Endothelial cell of umbilical vein (primary cell): Measurements from ENCODE around the gene LBR. TPM values are rescaled to one million over a fixed set of nuclear protein-coding genes. Genes with fewer than 3 reads are reported as not detected.

Experiments used
- BruUV-seq: library from RNA; stranded (reverse); fragments of 400-500 nt; replicated peaks from 2 replicates; lab custom pipeline; 2021; lab: Mats Ljungman, UMichigan
- CTCF ChIA-PET: fragments of 300-600, 350-600 bp; sonication (Branson Sonifier 250); formaldehyde crosslinking; loops from one replicate; lab custom pipeline; 2021; ENCODE audit warnings: antibody characterized with exemption, inconsistent platforms; lab: Charles Lee
- POLR2A ChIA-PET: fragments of 300-600, 350-600 bp; sonication (Branson Sonifier 250); formaldehyde crosslinking; loops from one replicate; lab custom pipeline; 2021; ENCODE audit warnings: antibody characterized with exemption, inconsistent platforms; lab: Charles Lee
- DNase-seq: peaks from one replicate; pipeline ENCODE4 v3.0.0-alpha.2; 2011; ENCODE audit warnings: low read depth, low spot score
- FAIRE-seq: peaks from 2 replicates; lab custom pipeline; 2011; peaks lifted over from hg19 to GRCh38; lab: Jason Lieb, UNC
- H2AFZ ChIP-seq: 2 replicates; pipeline ENCODE4 v1.6.0; 2012; ENCODE audit warnings: low read depth, low read length, control low read depth, inconsistent platforms
- H3K27ac ChIP-seq: 2 replicates; pipeline ENCODE4 v1.5.1; 2011; ENCODE audit warnings: low read depth, mild to moderate bottlenecking, control low read depth, low read length, moderate library complexity; ENCODE audit not compliant: insufficient read depth
- H3K27me3 ChIP-seq, 2 experiments: 2 replicates each; pipeline versions ENCODE4 v1.6.0 to v1.6.1; 2011; ENCODE audit warnings: low read length in 2 of 2, mixed read lengths in 1 of 2; ENCODE audit not compliant: control insufficient read depth in 2 of 2, insufficient read depth in 2 of 2
- H3K36me3 ChIP-seq, 2 experiments: 2 replicates in 1 of 2; 3 replicates in 1 of 2; pipeline ENCODE4 v1.5.1; 2011; ENCODE audit warnings: low read length in 2 of 2, mild to moderate bottlenecking in 1 of 2, moderate library complexity in 1 of 2; ENCODE audit not compliant: control insufficient read depth in 2 of 2, insufficient read depth in 2 of 2; ENCODE audit errors: extremely low read depth in 1 of 2
- H3K4me1 ChIP-seq: 3 replicates; pipeline ENCODE4 v1.5.1; 2011; ENCODE audit warnings: mild to moderate bottlenecking, low read length; ENCODE audit not compliant: control insufficient read depth, insufficient read depth; ENCODE audit errors: extremely low read depth
- H3K4me2 ChIP-seq: 2 replicates; pipeline ENCODE4 v1.6.1; 2011; ENCODE audit warnings: low read length, control low read depth, mixed read lengths; ENCODE audit not compliant: insufficient read depth
- H3K4me3 ChIP-seq, 3 experiments: fragments of 200-600 bp in 1 of 3; sonication (generic), shearing (Covaris generic) in 1 of 3; replicated peaks in 1 of 3; 2 replicates each; pipeline ENCODE4 v1.5.1; 2011 to 2016; ENCODE audit warnings: control low read depth in 3 of 3, low read length in 3 of 3, mild to moderate bottlenecking in 2 of 3, inconsistent platforms in 1 of 3, low read depth in 1 of 3, moderate library complexity in 1 of 3; ENCODE audit not compliant: insufficient read depth in 1 of 3
- H3K79me2 ChIP-seq: 2 replicates; pipeline ENCODE4 v1.6.0; 2012; ENCODE audit warnings: low read length, inconsistent platforms; ENCODE audit not compliant: control insufficient read depth, insufficient read depth
- H3K9ac ChIP-seq: replicated peaks from 2 replicates; pipeline ENCODE3; 2011; ENCODE audit warnings: low read length, control low read depth; ENCODE audit not compliant: insufficient read depth; ENCODE audit errors: extremely low read depth
- H3K9me1 ChIP-seq: replicated peaks from 3 replicates; pipeline ENCODE4 v1.6.0; 2011; ENCODE audit warnings: mild to moderate bottlenecking, low read length; ENCODE audit not compliant: control insufficient read depth, insufficient read depth; ENCODE audit errors: extremely low read depth
- H3K9me3 ChIP-seq: replicated peaks from 2 replicates; pipeline ENCODE4 v1.5.1; 2012; ENCODE audit warnings: low read length, inconsistent platforms; ENCODE audit not compliant: control insufficient read depth, insufficient read depth
- H4K20me1 ChIP-seq: replicated peaks from 2 replicates; pipeline ENCODE3; 2011; ENCODE audit warnings: mild to moderate bottlenecking, low read length; ENCODE audit not compliant: control insufficient read depth, insufficient read depth; ENCODE audit errors: extremely low read depth
- EZH2 ChIP-seq: IDR thresholded peaks from 2 replicates; pipeline ENCODE4 v1.6.1; 2012; ENCODE audit warnings: borderline replicate concordance, low read depth, mild to moderate bottlenecking, moderate library complexity, low read length, inconsistent platforms; ENCODE audit not compliant: severe bottlenecking
- FOS ChIP-seq: IDR thresholded peaks from 2 replicates; pipeline ENCODE4 v1.6.1; 2011; ENCODE audit warnings: mild to moderate bottlenecking, low read length, moderate library complexity, borderline replicate concordance; ENCODE audit not compliant: insufficient read depth
- GATA2 ChIP-seq: IDR thresholded peaks from 2 replicates; pipeline ENCODE4 v1.7.0; 2011; ENCODE audit warnings: low read depth, mild to moderate bottlenecking, moderate library complexity, mixed read lengths, low read length; ENCODE audit not compliant: insufficient read length, insufficient read depth
- JUN ChIP-seq: IDR thresholded peaks from 2 replicates; pipeline ENCODE4 v1.6.1; 2011; ENCODE audit warnings: borderline replicate concordance, low read depth; ENCODE audit not compliant: insufficient read length, insufficient read depth
- MYC ChIP-seq: IDR thresholded peaks from one replicate; pipeline ENCODE4 v1.6.1; 2011; ENCODE audit warnings: mild to moderate bottlenecking, low read depth, low read length
- POLR2AphosphoS5 ChIP-seq: IDR thresholded peaks from 2 replicates; pipeline ENCODE4 v1.6.1; 2012; ENCODE audit warnings: low read depth, mild to moderate bottlenecking, control low read depth, low read length, moderate library complexity; ENCODE audit not compliant: insufficient read depth
- dilution Hi-C: fragments of 300-500 bp; cut with MboI; formaldehyde crosslinking; loops from one replicate; pipeline ENCODE4 v1.15.0; 2019; ENCODE audit warnings: low sequenced_read_pairs; ENCODE audit not compliant: extremely low pct_ligation_motif_present
- intact Hi-C: fragments of 100-400 bp; cut with micrococcal nuclease; formaldehyde crosslinking; loops from one replicate; pipeline ENCODE4 v1.10.0; 2022
- polyA plus RNA-seq, 4 experiments: library from polyadenylated mRNA; depleted of rRNA in 3 of 4; stranded (reverse) in 3 of 4; unstranded in 1 of 4; fragments of >200 nt; gene quantifications; 2 replicates each; pipeline versions ENCODE4 v1.2.1 to v1.2.3, GENCODE V29; 2011 to 2012; ENCODE audit warnings: missing spikeins in 1 of 4
- total RNA-seq: library from RNA; stranded (reverse); gene quantifications from 2 replicates; pipeline ENCODE4 v1.2.3, GENCODE V29; 2021
- TF ChIP-seq, protein P1 (sequence below): IDR thresholded peaks from 2 replicates; pipeline ENCODE4 v1.6.1; 2011; ENCODE audit not compliant: insufficient read depth, insufficient read length

Gene LBR
- total and polyA plus RNA-seq, 2 donors (not counting 3 experiments of a cell fraction or from before 2014, with no cell fraction given) = 53.9 to 119 TPM

DNA sequence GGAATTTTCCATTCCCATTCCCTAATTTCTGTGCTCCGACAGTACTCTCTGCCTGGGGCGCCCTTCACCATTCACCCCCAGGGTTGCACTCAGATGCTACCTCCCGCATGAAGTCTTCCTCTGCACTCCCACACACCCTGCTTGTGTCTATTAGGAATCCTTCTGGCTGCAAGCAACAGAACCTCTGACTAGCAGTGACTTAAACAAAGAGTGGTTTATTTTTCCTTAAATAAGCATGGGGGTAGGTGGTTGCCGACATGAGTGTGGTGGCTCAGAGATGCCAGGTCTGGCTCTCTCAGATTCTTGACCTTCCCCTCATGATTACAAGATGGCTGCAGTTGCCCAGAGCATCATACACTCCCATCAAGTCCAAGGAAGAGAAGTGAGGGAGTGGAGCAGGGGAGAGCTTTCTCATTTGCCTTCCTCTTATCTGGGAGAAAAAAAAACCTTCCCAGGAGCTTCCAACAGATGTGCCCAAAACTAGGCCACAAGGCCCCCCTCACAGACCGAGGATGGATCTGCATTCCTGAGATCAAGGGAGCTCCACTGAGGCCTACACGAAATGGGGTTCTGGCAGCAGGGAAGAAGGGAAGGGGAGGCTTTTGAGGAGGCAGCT, 49.6 kb upstream of the LBR start:
- ChIA-PET CTCF (interaction anchor here (1.4 to 5.7 kb wide), 5 partner anchors 295 to 497 kb away, joined by 3 to 82 read pairs (median 7); partner anchors contain the start of genes SRP9 and TMEM63A), POLR2A (no interaction called here)
- no peaks in the 10 kb centered on the region for H3K9me1 ChIP-seq
- no peak for FAIRE-seq
- TF ChIP-seq GATA2 = no peak
- no peak for TF ChIP-seq POLR2AphosphoS5
- H3K27ac ChIP-seq = no peak overlapping the region
- no peak overlapping the region for H3K4me3 ChIP-seq
- H3K4me2 ChIP-seq = no peak overlapping the region
- no peaks in the 10 kb centered on the region for H3K79me2 ChIP-seq
- no TSS peak for BruUV-seq
- DNase-seq = no peak
- no peak overlapping the region for H2AFZ ChIP-seq
- intact Hi-C loops (loop anchor here (5.0 kb wide), 1 partner anchor 75 kb away; no protein-coding TSS in a partner anchor), dilution Hi-C loops (no loop called here)
- H3K9me3 ChIP-seq = no peaks in the 10 kb centered on the region
- no peaks in the 10 kb centered on the region for H3K27me3 ChIP-seq
- H4K20me1 ChIP-seq = no peaks in the 10 kb centered on the region
- H3K9ac ChIP-seq = no peak overlapping the region
- no peaks in the 10 kb centered on the region for H3K36me3 ChIP-seq
- no peaks in the 10 kb centered on the region for H3K4me1 ChIP-seq

DNA sequence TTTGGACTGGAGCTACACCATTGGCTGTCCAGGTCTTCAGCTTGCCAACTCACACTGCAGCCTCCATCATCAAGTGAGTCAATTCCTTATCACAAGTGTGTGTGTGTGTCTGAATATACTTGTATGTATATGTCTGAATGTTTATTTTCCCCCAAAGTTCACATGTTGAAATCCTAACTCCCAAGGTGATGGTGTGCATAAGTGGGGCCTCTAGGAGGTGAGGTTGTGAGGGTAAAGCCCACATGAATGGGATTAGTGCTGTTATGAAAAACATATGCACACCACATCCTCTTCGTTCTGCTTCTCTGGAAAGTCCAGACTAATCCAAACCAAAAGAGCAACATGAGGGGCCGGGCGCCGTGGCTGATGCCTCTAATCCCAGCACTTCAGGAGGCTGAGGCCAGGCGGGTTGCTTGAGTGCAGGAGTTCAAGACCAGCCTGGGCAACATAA, 48.7 kb upstream of the LBR start:
- H3K79me2 ChIP-seq = no peaks in the 10 kb centered on the region
- no peak for FAIRE-seq
- dilution Hi-C loops = no loop called here
- H3K27ac ChIP-seq = no peak overlapping the region
- H4K20me1 ChIP-seq = no peaks in the 10 kb centered on the region
- H3K9me3 ChIP-seq = no peaks in the 10 kb centered on the region
- intact Hi-C loops = loop anchor here (5.0 kb wide), 1 partner anchor 76 kb away; no protein-coding TSS in a partner anchor
- no peaks in the 10 kb centered on the region for H3K36me3 ChIP-seq
- no peaks in the 10 kb centered on the region for H3K9me1 ChIP-seq
- no peaks in the 10 kb centered on the region for H3K4me1 ChIP-seq
- H3K9ac ChIP-seq = no peak overlapping the region
- H2AFZ ChIP-seq = no peak overlapping the region
- TF ChIP-seq EZH2 = no peak
- no peak for TF ChIP-seq MYC
- TF ChIP-seq, protein P1, sequence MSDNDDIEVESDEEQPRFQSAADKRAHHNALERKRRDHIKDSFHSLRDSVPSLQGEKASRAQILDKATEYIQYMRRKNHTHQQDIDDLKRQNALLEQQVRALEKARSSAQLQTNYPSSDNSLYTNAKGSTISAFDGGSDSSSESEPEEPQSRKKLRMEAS = no peak
- no peak for TF ChIP-seq FOS
- no peak for TF ChIP-seq JUN
- H3K27me3 ChIP-seq = no peaks in the 10 kb centered on the region
- H3K4me3 ChIP-seq = no peak overlapping the region
- no TSS peak for BruUV-seq
- ChIA-PET POLR2A (interaction anchor here (0.5 kb wide), 1 partner anchor 176 kb away, joined by 3 read pairs; the partner anchor contains the start of gene ENAH), CTCF (interaction anchor here (0.7 to 5.7 kb wide), 5 partner anchors 293 to 511 kb away, joined by 3 to 82 read pairs (median 7); no protein-coding TSS in a partner anchor)
- no peak overlapping the region for H3K4me2 ChIP-seq
- no peak for DNase-seq
